Anterior cingulate cortex (tissue), 58 donors: Measurements from ENCODE around the gene DCUN1D1.

Source experiments
- DNase-seq, 58 donors: peaks; one replicate each; lab custom pipeline; 2025; lab: John Stamatoyannopoulos, UW

Gene DCUN1D1

GRCh38 chr3:182904164-182904563 lies 76.2 kb downstream of the DCUN1D1 start:
- DNase-seq, result no peak

GRCh38 chr3:182902236-182902635 lies 78.1 kb downstream of the DCUN1D1 start:
- no peak for DNase-seq

- DNase-seq, result no peak
Measured at GRCh38 chr3:182896553-182896952, 83.8 kb downstream of the DCUN1D1 start.

- DNase-seq, result no peak
Measured at GRCh38 chr3:182895513-182896112, 84.7 kb downstream of the DCUN1D1 start.

GRCh38 chr3:182892226-182892625 lies 88.1 kb downstream of the DCUN1D1 start:
- DNase-seq, result no peak

GRCh38 chr3:182891364-182891763 lies 89.0 kb downstream of the DCUN1D1 start:
- no peak for DNase-seq

- DNase-seq, result no peak
Measured at GRCh38 chr3:182889948-182890629, 90.2 kb downstream of the DCUN1D1 start.
